Neutrophil (primary cell): ENCODE results near the gene CGB8.

Experiments
- H3K27ac ChIP-seq: fragments of 200-600 bp; sonication (generic); 2 replicates; pipeline ENCODE4 v1.5.1; 2016; ENCODE audit warnings: mild to moderate bottlenecking, moderate library complexity
- H3K27me3 ChIP-seq: fragments of 200-600 bp; sonication (generic); 2 replicates; pipeline ENCODE4 v1.6.0; 2016; ENCODE audit warnings: mild to moderate bottlenecking
- H3K36me3 ChIP-seq: fragments of 200-600 bp; sonication (generic); 2 replicates; pipeline ENCODE4 v1.5.1; 2017
- H3K4me1 ChIP-seq, 2 experiments: fragments of 200-600 bp in 1 of 2; sonication (generic) in 1 of 2; 1 replicate in 1 of 2; 2 replicates in 1 of 2; pipeline versions ENCODE4 v1.5.1 to v1.6.1; 2013 to 2016; ENCODE audit warnings: low read depth in 1 of 2, low read length in 1 of 2, mild to moderate bottlenecking in 1 of 2, moderate library complexity in 1 of 2; ENCODE audit not compliant: control insufficient read depth in 1 of 2, insufficient read depth in 1 of 2
- H3K4me3 ChIP-seq, 2 experiments: fragments of 200-600 bp in 1 of 2; sonication (generic) in 1 of 2; 1 replicate in 1 of 2; 2 replicates in 1 of 2; pipeline ENCODE4 v1.5.1; 2013 to 2016; ENCODE audit warnings: low read depth in 1 of 2, low read length in 1 of 2, mild to moderate bottlenecking in 1 of 2, moderate library complexity in 1 of 2
- H3K9me3 ChIP-seq: fragments of 200-600 bp; sonication (generic); 2 replicates; pipeline ENCODE4 v1.5.1; 2016
- CTCF ChIP-seq: fragments of 200-600 bp; sonication (generic); IDR thresholded peaks from 2 replicates; pipeline ENCODE4 v1.5.1; 2016; ENCODE audit warnings: antibody characterized with exemption

Gene CGB8

GRCh38 chr19:49086296-49086695, 37.4 kb upstream of the CGB8 start:
- Histone ChIP-seq H3K9me3 (no peaks in the 10 kb centered on the region), H3K27ac (peak overlapping the region; percentile 92)

GRCh38 chr19:49085868-49086232, 36.9 kb upstream of the CGB8 start:
- H3K9me3 ChIP-seq: no peaks in the 10 kb centered on the region
- peak overlapping the region; percentile 85 to 86 for H3K4me3 ChIP-seq
- peaks cover 13% of the 10 kb centered on the region for H3K27me3 ChIP-seq
- H3K36me3 ChIP-seq: peaks cover 26% of the 10 kb centered on the region
- no peak for TF ChIP-seq CTCF
- peaks cover 15 to 22% of the 10 kb centered on the region in 2 experiments for H3K4me1 ChIP-seq
- H3K27ac ChIP-seq: peak overlapping the region; percentile 92

More at GRCh38 chr19:49086296-49086695, 37.4 kb upstream of the CGB8 start:
- H3K27me3 ChIP-seq: peaks cover 9% of the 10 kb centered on the region
- peaks cover 15 to 22% of the 10 kb centered on the region in 2 experiments for H3K4me1 ChIP-seq
- TF ChIP-seq CTCF: no peak
- H3K36me3 ChIP-seq: peaks cover 30% of the 10 kb centered on the region
- H3K4me3 ChIP-seq: peak overlapping the region; percentile 85 to 86

GRCh38 chr19:49085020-49085867, 36.3 kb upstream of the CGB8 start, which contains the start of gene SNRNP70:
TSS of gene SNRNP70 (plus strand) at chr19:49085451. CDS start at chr19:49086415, 964 bp downstream.
- Histone ChIP-seq H3K4me1 (peaks cover 15 to 22% of the 10 kb centered on the region in 2 experiments), H3K36me3 (peaks cover 20% of the 10 kb centered on the region), H3K27me3 (peaks cover 17% of the 10 kb centered on the region), H3K4me3 (peak within 1 kb of the TSS; percentile 85 to 86), H3K9me3 (no peaks in the 10 kb centered on the region), H3K27ac (peak within 1 kb of the TSS; percentile 92)
- TF ChIP-seq CTCF: peak; percentile 33

- no peak for TF ChIP-seq CTCF
- Histone ChIP-seq H3K4me3 (peak overlapping the region; percentile 85 to 86), H3K4me1 (peaks cover 15 to 22% of the 10 kb centered on the region in 2 experiments), H3K9me3 (no peaks in the 10 kb centered on the region), H3K36me3 (peaks cover 15% of the 10 kb centered on the region), H3K27me3 (peaks cover 24% of the 10 kb centered on the region), H3K27ac (peak overlapping the region; percentile 92)
These were observed 35.5 kb upstream of the CGB8 start for GRCh38 chr19:49084206-49085019.

GRCh38 chr19:49081273-49081672, 32.4 kb upstream of the CGB8 start:
- Histone ChIP-seq H3K4me3 (no peak overlapping the region), H3K27ac (no peak overlapping the region), H3K36me3 (no peaks in the 10 kb centered on the region), H3K27me3 (peaks cover 24% of the 10 kb centered on the region), H3K4me1 (peaks cover 9 to 13% of the 10 kb centered on the region in 2 experiments), H3K9me3 (no peaks in the 10 kb centered on the region)
- TF ChIP-seq CTCF: no peak
